CD1c-positive myeloid dendritic cell (primary cell): Measurements from ENCODE around the gene PAX6.
"Not testable (repeated sequence)": the region's sequence is repeated elsewhere in the genome, so short reads cannot be mapped to it uniquely, and the experiment has no call there.

ENCODE experiments used
- DNase-seq: peaks from one replicate; pipeline ENCODE4 v3.0.0-alpha.2; 2016; ENCODE audit errors: extremely low spot score

PAX6 gene

GRCh38 chr11:31767685-31768084 lies 43.4 kb downstream of the PAX6 start:
- no peak for DNase-seq

- DNase-seq: no peak
Observed at GRCh38 chr11:31767066-31767465, 44.1 kb downstream of the PAX6 start.

- DNase-seq: no peak
Observed at GRCh38 chr11:31764766-31765165, 46.4 kb downstream of the PAX6 start.

- DNase-seq: no peak
Observed at GRCh38 chr11:31764261-31764660, 46.9 kb downstream of the PAX6 start.

GRCh38 chr11:31763296-31763695 lies 47.8 kb downstream of the PAX6 start:
- DNase-seq: no peak

- no peak for DNase-seq
Observed at GRCh38 chr11:31761636-31762035, 49.5 kb downstream of the PAX6 start.

GRCh38 chr11:31757260-31757835 lies 53.8 kb downstream of the PAX6 start:
- DNase-seq: no peak

GRCh38 chr11:31747581-31747980 lies 63.5 kb downstream of the PAX6 start:
- no peak for DNase-seq

GRCh38 chr11:31740731-31741368 lies 70.3 kb downstream of the PAX6 start:
- not testable (repeated sequence) for DNase-seq

- no peak for DNase-seq
Observed at GRCh38 chr11:31740131-31740530, 71.0 kb downstream of the PAX6 start.
